K562 (cell line): ENCODE results near the gene PTGES3L. TPM values are rescaled to one million over a fixed set of nuclear protein-coding genes. Genes with fewer than 3 reads are reported as not detected.

Source experiments
- BRF1 ChIP-seq: IDR thresholded peaks from 3 replicates; pipeline ENCODE4 v1.6.1; 2011; ENCODE audit warnings: borderline replicate concordance, mild to moderate bottlenecking; ENCODE audit not compliant: insufficient read length; ENCODE audit errors: extremely low read depth
- KLF16 ChIP-seq: IDR thresholded peaks from 2 replicates; pipeline ENCODE4 v1.6.1; 2016; ENCODE audit warnings: antibody characterized with exemption
- NFE2L1 ChIP-seq: fragments of 450-650 bp; IDR thresholded peaks from 2 replicates; pipeline ENCODE4 v1.6.1; 2016; ENCODE audit warnings: missing genetic modification characterization, low read depth, mild to moderate bottlenecking, missing compliant biosample characterization, moderate library complexity, borderline replicate concordance
- SMARCA4 ChIP-seq: fragments of 450-650 bp; IDR thresholded peaks from 2 replicates; pipeline ENCODE4 v1.6.1; 2016
- ZBTB8A ChIP-seq: fragments of 450-650 bp; IDR thresholded peaks from 2 replicates; pipeline ENCODE4 v1.6.1; 2018; ENCODE audit warnings: mild to moderate bottlenecking, moderate library complexity; ENCODE audit not compliant: partially characterized antibody
- ZFP36 ChIP-seq: fragments of 150-350 bp; IDR thresholded peaks from 2 replicates; pipeline ENCODE4 v1.6.1; 2018; ENCODE audit warnings: low read length, low read depth; ENCODE audit not compliant: partially characterized antibody
- ZNF143 ChIP-seq: sonication (generic); formaldehyde crosslinking; IDR thresholded peaks from 2 replicates; pipeline ENCODE4 v1.9.0; 2022; ENCODE audit warnings: mild to moderate bottlenecking, missing genetic modification reagents
- polyA plus RNA-seq, 8 experiments: library from polyadenylated mRNA; depleted of rRNA in 4 of 8; stranded (reverse) in 5 of 8; unstranded in 3 of 8; fragments of >200 nt; fragmentation: Nextera tagmentation in 2 of 8; fragmentation: Illumina TruSeq in 1 of 8; extraction: Ambion mirVana in 2 of 8; extraction: Trizol in 1 of 8; gene quantifications; 2 replicates each; pipeline versions ENCODE4 v1.2.1 to v1.2.3, GENCODE V29; 2011 to 2014; ENCODE audit warnings: inconsistent platforms in 1 of 8, missing spikeins in 1 of 8
- total RNA-seq, 7 experiments: library from RNA; depleted of rRNA in 6 of 7; stranded (reverse); fragments of >200 nt in 6 of 7; fragmentation: Illumina TruSeq in 2 of 7; extraction: Trizol in 2 of 7; gene quantifications; 2 replicates each; pipeline versions ENCODE4 v1.2.1 to v1.2.3, GENCODE V29; 2011 to 2021; ENCODE audit warnings: low replicate concordance in 1 of 7
- TF ChIP-seq, protein P1 (sequence below): sonication (generic); formaldehyde crosslinking; IDR thresholded peaks from 2 replicates; pipeline ENCODE4 v1.8.0; 2022; ENCODE audit warnings: mild to moderate bottlenecking, missing genetic modification reagents
- TF ChIP-seq, protein P2 (sequence below): fragments of 250-450 bp; sonication (Bioruptor Pico); IDR thresholded peaks from 2 replicates; pipeline ENCODE4 v1.4.0; 2020; ENCODE audit warnings: mild to moderate bottlenecking, moderate library complexity, borderline replicate concordance
- TF ChIP-seq, protein P3 (sequence below), 2 experiments: fragments of 450-650 bp in 1 of 2; sonication (generic) in 1 of 2; formaldehyde crosslinking in 1 of 2; IDR thresholded peaks; 2 replicates each; pipeline versions ENCODE4 v1.7.1 to v1.9.0; 2016 to 2022; ENCODE audit warnings: inconsistent platforms in 1 of 2, mild to moderate bottlenecking in 1 of 2, missing genetic modification reagents in 1 of 2
- TF ChIP-seq, protein P4 (sequence below), 2 experiments: fragments of 450-650 bp in 1 of 2; sonication (generic) in 1 of 2; formaldehyde crosslinking; conservative IDR thresholded peaks; 2 replicates each; pipeline versions ENCODE4 v1.4.0 to v1.8.1; 2020 to 2022; ENCODE audit warnings: mild to moderate bottlenecking in 1 of 2, missing genetic modification reagents in 1 of 2

The PTGES3L gene
- total and polyA plus RNA-seq, 9 of the 15 experiments (the other 6 are each of a cell fraction or from before 2014, with no cell fraction given) = 6.0 to 16.0 (median 9.6) TPM

DNA sequence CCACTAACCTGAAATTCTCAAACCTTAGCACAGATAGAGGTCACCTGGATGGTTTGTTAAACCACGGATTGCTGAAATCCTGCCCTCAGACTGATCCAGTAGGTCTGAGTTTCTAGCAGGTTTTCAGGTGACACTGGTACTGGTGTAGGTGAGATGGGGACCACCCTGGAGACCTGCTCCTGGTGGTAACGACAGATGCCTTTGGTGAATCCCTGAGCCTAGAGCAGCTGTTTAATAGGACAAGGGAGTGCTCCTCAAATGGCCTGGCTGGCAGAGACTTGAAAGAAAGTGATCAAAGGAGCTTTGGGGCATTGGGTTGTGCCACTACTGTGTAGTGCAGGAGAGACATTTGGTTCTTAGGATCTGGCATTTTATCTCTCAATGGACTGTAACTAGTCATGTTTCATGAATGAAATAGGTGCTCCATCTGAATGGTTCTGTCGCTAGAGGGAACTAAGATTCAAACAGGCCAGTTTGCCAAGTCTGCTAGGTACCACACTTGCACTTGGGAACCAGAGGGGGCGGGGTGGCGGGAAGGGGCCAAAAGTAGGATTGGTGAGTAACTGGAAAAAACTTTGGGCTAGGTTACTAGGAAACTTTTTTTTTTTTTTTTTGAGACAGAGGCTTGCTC lies 23.8 kb upstream of the PTGES3L start (continued):
- TF ChIP-seq, protein P1, sequence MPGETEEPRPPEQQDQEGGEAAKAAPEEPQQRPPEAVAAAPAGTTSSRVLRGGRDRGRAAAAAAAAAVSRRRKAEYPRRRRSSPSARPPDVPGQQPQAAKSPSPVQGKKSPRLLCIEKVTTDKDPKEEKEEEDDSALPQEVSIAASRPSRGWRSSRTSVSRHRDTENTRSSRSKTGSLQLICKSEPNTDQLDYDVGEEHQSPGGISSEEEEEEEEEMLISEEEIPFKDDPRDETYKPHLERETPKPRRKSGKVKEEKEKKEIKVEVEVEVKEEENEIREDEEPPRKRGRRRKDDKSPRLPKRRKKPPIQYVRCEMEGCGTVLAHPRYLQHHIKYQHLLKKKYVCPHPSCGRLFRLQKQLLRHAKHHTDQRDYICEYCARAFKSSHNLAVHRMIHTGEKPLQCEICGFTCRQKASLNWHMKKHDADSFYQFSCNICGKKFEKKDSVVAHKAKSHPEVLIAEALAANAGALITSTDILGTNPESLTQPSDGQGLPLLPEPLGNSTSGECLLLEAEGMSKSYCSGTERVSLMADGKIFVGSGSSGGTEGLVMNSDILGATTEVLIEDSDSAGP (CRISPR knock-in tag) = no peak
- TF ChIP-seq SMARCA4 (no peak), NFE2L1 (tag) (no peak), ZNF143 (CRISPR knock-in tag) (no peak), ZFP36 (no peak), ZBTB8A (no peak), BRF1 (no peak), KLF16 (no peak)
- TF ChIP-seq, protein P2, sequence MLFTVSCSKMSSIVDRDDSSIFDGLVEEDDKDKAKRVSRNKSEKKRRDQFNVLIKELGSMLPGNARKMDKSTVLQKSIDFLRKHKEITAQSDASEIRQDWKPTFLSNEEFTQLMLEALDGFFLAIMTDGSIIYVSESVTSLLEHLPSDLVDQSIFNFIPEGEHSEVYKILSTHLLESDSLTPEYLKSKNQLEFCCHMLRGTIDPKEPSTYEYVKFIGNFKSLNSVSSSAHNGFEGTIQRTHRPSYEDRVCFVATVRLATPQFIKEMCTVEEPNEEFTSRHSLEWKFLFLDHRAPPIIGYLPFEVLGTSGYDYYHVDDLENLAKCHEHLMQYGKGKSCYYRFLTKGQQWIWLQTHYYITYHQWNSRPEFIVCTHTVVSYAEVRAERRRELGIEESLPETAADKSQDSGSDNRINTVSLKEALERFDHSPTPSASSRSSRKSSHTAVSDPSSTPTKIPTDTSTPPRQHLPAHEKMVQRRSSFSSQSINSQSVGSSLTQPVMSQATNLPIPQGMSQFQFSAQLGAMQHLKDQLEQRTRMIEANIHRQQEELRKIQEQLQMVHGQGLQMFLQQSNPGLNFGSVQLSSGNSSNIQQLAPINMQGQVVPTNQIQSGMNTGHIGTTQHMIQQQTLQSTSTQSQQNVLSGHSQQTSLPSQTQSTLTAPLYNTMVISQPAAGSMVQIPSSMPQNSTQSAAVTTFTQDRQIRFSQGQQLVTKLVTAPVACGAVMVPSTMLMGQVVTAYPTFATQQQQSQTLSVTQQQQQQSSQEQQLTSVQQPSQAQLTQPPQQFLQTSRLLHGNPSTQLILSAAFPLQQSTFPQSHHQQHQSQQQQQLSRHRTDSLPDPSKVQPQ (CRISPR knock-in tag) = no peak
- TF ChIP-seq, protein P3, sequence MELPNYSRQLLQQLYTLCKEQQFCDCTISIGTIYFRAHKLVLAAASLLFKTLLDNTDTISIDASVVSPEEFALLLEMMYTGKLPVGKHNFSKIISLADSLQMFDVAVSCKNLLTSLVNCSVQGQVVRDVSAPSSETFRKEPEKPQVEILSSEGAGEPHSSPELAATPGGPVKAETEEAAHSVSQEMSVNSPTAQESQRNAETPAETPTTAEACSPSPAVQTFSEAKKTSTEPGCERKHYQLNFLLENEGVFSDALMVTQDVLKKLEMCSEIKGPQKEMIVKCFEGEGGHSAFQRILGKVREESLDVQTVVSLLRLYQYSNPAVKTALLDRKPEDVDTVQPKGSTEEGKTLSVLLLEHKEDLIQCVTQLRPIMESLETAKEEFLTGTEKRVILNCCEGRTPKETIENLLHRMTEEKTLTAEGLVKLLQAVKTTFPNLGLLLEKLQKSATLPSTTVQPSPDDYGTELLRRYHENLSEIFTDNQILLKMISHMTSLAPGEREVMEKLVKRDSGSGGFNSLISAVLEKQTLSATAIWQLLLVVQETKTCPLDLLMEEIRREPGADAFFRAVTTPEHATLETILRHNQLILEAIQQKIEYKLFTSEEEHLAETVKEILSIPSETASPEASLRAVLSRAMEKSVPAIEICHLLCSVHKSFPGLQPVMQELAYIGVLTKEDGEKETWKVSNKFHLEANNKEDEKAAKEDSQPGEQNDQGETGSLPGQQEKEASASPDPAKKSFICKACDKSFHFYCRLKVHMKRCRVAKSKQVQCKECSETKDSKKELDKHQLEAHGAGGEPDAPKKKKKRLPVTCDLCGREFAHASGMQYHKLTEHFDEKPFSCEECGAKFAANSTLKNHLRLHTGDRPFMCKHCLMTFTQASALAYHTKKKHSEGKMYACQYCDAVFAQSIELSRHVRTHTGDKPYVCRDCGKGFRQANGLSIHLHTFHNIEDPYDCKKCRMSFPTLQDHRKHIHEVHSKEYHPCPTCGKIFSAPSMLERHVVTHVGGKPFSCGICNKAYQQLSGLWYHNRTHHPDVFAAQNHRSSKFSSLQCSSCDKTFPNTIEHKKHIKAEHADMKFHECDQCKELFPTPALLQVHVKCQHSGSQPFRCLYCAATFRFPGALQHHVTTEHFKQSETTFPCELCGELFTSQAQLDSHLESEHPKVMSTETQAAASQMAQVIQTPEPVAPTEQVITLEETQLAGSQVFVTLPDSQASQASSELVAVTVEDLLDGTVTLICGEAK (IDR thresholded peaks at IDR 0.05) = no peak
- TF ChIP-seq, protein P3 (CRISPR knock-in tag; IDR thresholded peaks at IDR 0.05) = no peak
- TF ChIP-seq, protein P4, sequence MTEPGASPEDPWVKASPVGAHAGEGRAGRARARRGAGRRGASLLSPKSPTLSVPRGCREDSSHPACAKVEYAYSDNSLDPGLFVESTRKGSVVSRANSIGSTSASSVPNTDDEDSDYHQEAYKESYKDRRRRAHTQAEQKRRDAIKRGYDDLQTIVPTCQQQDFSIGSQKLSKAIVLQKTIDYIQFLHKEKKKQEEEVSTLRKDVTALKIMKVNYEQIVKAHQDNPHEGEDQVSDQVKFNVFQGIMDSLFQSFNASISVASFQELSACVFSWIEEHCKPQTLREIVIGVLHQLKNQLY (CRISPR knock-in tag; conservative IDR thresholded peaks at IDR 0.05) = no peak
